KMS-11 (cell line): Measurements from ENCODE around the gene THAP4.

Experiments
- H2AFZ ChIP-seq: fragments of 200-600 bp; sonication (generic); 2 replicates; pipeline ENCODE4 v1.6.1; 2016; ENCODE audit warnings: antibody characterized with exemption, mixed run types, low read depth
- H3K27ac ChIP-seq: fragments of 200-600 bp; sonication (generic); 2 replicates; pipeline ENCODE4 v1.6.1; 2016; ENCODE audit warnings: mild to moderate bottlenecking, mixed run types
- H3K27me3 ChIP-seq: fragments of 200-600 bp; sonication (generic); 2 replicates; pipeline ENCODE4 v1.6.1; 2017; ENCODE audit warnings: mild to moderate bottlenecking, low read depth, mixed run types, moderate library complexity; ENCODE audit not compliant: insufficient read depth
- H3K36me3 ChIP-seq: fragments of 200-600 bp; sonication (generic); 2 replicates; pipeline ENCODE4 v1.6.1; 2017; ENCODE audit warnings: mild to moderate bottlenecking, mixed run types; ENCODE audit not compliant: insufficient read depth
- H3K4me1 ChIP-seq: fragments of 200-600 bp; sonication (generic); 2 replicates; pipeline ENCODE4 v1.6.1; 2016; ENCODE audit warnings: mild to moderate bottlenecking, low read depth, mixed run types; ENCODE audit not compliant: poor library complexity, severe bottlenecking
- H3K4me2 ChIP-seq: fragments of 200-600 bp; sonication (generic); 2 replicates; pipeline ENCODE4 v1.7.0; 2016; ENCODE audit warnings: mild to moderate bottlenecking, mixed run types
- H3K4me3 ChIP-seq: fragments of 200-600 bp; sonication (generic); IDR thresholded peaks from 2 replicates; pipeline ENCODE4 v1.6.1; 2017; ENCODE audit warnings: low read depth, low read length, mixed read lengths; ENCODE audit not compliant: insufficient read depth
- H3K79me2 ChIP-seq: fragments of 200-600 bp; sonication (generic); 2 replicates; pipeline ENCODE4 v1.6.1; 2016; ENCODE audit warnings: low read depth, mixed run types; ENCODE audit not compliant: insufficient read depth
- H3K9ac ChIP-seq: fragments of 200-600 bp; sonication (generic); 2 replicates; pipeline ENCODE4 v1.6.1; 2016; ENCODE audit warnings: mild to moderate bottlenecking, mixed run types
- H4K20me1 ChIP-seq: fragments of 200-600 bp; sonication (generic); 2 replicates; pipeline ENCODE4 v1.6.1; 2016; ENCODE audit warnings: mild to moderate bottlenecking, mixed run types; ENCODE audit not compliant: insufficient read depth
- TF ChIP-seq, protein P1 (sequence below): fragments of 200-600 bp; sonication (generic); conservative IDR thresholded peaks from 2 replicates; pipeline ENCODE4 v1.6.1; 2017; ENCODE audit warnings: low read depth, mild to moderate bottlenecking, antibody characterized with exemption, low read length, moderate library complexity, mixed read lengths

THAP4 gene

DNA sequence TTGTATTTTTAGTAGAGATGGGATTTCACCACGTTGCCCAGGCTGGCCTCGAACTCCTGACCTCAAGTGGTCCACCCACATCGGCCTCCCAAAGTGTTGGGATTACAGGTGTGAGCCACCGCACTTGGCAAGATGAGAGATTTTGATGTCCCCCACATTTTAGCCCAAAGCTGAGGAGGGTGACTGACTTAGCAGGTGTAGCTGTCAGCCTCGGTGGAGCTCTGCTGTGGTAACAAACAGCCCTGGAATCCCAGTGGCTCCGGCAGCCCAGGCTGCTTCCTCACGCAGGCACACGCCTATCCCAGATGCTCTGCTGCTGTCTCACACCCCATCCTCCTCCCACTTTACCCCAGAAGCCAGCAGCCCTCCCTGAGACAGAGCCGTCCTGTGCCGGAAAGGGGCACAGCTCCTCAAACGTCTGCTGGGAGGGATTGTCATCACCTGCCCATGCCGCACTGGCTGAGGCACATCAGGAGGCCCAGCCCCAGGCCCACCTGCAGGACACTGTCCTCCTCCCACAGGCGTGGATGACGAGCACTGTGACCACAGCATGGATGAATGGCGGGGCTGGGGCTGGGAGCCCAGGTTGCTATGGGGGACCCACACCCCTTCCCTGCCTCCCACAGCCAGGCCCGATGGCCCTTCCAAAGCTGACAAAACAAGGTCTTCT lies 89.0 kb downstream of the THAP4 start:
- H2AFZ ChIP-seq, result no peak overlapping the region
- no peak overlapping the region for H3K27ac ChIP-seq
- H3K36me3 ChIP-seq, result no peaks in the 10 kb centered on the region
- no peak overlapping the region for H3K4me3 ChIP-seq
- no peaks in the 10 kb centered on the region for H4K20me1 ChIP-seq
- no peaks in the 10 kb centered on the region; the same call in 1 of the 2 replicates for H3K27me3 ChIP-seq
- H3K4me2 ChIP-seq, result no peak overlapping the region
- peaks cover 9% of the 10 kb centered on the region for H3K4me1 ChIP-seq
- H3K9ac ChIP-seq, result no peak overlapping the region
- H3K79me2 ChIP-seq, result no peaks in the 10 kb centered on the region
- TF ChIP-seq, protein P1, sequence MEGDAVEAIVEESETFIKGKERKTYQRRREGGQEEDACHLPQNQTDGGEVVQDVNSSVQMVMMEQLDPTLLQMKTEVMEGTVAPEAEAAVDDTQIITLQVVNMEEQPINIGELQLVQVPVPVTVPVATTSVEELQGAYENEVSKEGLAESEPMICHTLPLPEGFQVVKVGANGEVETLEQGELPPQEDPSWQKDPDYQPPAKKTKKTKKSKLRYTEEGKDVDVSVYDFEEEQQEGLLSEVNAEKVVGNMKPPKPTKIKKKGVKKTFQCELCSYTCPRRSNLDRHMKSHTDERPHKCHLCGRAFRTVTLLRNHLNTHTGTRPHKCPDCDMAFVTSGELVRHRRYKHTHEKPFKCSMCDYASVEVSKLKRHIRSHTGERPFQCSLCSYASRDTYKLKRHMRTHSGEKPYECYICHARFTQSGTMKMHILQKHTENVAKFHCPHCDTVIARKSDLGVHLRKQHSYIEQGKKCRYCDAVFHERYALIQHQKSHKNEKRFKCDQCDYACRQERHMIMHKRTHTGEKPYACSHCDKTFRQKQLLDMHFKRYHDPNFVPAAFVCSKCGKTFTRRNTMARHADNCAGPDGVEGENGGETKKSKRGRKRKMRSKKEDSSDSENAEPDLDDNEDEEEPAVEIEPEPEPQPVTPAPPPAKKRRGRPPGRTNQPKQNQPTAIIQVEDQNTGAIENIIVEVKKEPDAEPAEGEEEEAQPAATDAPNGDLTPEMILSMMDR, result no peak

DNA sequence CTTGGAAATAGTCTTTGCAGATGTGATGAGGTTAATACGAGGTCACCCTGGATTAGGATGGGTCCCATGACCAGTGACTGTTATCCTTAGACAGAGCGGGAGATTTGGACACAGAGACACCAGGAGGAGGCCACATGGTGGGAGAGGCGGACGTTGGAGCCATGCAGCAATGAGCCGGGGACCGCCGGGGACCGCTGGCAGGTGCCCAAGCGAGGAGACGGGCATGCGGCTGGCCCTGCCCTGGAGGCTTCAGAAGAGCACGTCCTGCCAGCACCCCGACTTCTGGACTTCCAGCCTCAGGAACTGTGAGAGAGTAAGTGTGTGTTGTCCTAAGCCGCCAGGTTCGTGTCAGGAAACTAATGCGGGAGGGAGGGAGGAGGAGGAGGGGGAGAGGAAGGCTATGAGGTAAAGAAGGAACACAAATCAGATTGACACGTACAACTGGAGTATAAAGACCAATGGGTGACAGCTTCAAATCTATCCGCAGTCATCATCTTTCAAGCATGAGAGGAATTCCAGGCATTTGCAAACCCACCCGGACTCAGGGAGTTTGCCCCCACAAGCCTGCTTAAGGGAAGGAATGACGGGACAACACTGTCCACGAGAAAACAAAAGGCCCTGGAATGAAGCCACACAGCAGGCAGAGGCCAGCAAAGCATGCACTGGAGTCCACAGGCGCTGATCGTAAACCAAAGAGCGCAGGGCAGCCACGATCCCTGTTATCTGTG lies 90.0 kb downstream of the THAP4 start:
- no peak overlapping the region for H2AFZ ChIP-seq
- no peak overlapping the region for H3K4me3 ChIP-seq
- H3K9ac ChIP-seq, result no peak overlapping the region
- TF ChIP-seq, protein P1, result no peak
- no peaks in the 10 kb centered on the region for H3K79me2 ChIP-seq
- H3K4me2 ChIP-seq, result no peak overlapping the region
- H3K36me3 ChIP-seq, result no peaks in the 10 kb centered on the region
- peaks cover 9% of the 10 kb centered on the region for H3K4me1 ChIP-seq
- no peaks in the 10 kb centered on the region for H4K20me1 ChIP-seq
- H3K27me3 ChIP-seq, result no peaks in the 10 kb centered on the region; the same call in 1 of the 2 replicates
- H3K27ac ChIP-seq, result no peak overlapping the region

DNA sequence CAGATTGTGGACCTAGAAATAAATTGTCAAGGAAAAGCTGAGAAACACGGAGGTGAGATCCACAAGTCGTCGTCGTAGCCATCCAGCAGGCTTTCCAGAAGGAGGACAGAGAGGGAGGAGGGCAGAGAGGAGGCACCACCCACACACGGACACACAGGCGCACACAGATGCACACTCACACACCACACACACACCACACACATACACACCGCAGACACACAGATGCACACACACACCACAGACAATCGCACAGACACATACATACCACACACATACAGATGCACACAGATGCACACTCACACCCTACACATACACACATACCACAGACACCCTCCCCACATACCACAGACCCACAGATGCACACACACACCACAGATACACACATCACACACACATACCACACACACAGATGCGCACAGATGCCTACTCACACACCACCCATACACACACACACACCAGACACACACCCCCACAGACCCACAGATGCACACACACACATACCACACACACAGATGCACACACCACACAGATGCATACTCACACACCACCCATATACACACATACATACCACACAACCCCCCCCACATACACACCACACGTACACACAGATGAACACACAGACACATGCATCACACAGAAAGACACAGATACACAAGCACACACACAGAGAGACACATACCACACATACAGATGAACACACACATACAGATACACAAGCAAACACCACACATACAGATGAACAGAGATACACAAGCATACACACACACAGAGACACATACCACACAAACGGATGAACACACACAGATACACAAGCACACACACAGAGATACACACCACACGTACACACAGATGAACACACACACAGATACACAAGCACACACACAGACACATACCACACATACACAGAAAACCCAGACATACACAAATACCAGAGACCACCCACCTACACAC lies 91.2 kb downstream of the THAP4 start:
- no peak overlapping the region for H3K9ac ChIP-seq
- H2AFZ ChIP-seq, result no peak overlapping the region
- no peak overlapping the region for H3K4me2 ChIP-seq
- no peaks in the 10 kb centered on the region for H4K20me1 ChIP-seq
- no peaks in the 10 kb centered on the region; the same call in 1 of the 2 replicates for H3K27me3 ChIP-seq
- H3K4me3 ChIP-seq, result no peak overlapping the region
- TF ChIP-seq, protein P1, result no peak
- H3K36me3 ChIP-seq, result no peaks in the 10 kb centered on the region
- H3K27ac ChIP-seq, result no peak overlapping the region
- H3K79me2 ChIP-seq, result no peaks in the 10 kb centered on the region
- peaks cover 9% of the 10 kb centered on the region for H3K4me1 ChIP-seq

DNA sequence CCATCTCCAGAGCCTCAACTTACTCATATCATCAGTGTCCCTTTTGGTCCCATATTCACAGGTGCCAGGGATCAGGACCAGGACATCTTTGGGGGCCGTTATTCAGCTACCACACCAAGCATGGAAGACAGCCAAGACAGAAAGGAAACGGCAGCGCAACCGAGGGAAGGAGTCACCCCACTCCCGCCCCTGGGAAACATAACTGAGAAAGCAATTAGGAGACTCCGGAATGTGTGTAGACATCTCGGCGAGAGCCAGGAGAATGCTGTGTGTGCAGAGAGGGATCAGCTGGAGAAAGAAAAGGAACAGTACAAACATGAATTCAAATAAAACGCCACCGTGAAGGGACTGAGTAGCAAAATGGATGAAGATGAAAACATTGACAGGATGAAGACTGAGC lies 91.9 kb downstream of the THAP4 start:
- Histone ChIP-seq H3K4me3 (no peak overlapping the region), H3K4me2 (no peak overlapping the region), H3K9ac (no peak overlapping the region), H3K79me2 (no peaks in the 10 kb centered on the region), H3K27ac (no peak overlapping the region), H3K36me3 (no peaks in the 10 kb centered on the region), H2AFZ (no peak overlapping the region), H3K4me1 (peaks cover 9% of the 10 kb centered on the region), H4K20me1 (no peaks in the 10 kb centered on the region), H3K27me3 (no peaks in the 10 kb centered on the region; the same call in 1 of the 2 replicates)
- TF ChIP-seq, protein P1, result no peak
